Measurements from ENCODE around the gene PPP2R2C. TPM values are rescaled to one million over a fixed set of nuclear protein-coding genes. Genes with fewer than 3 reads are reported as not detected.

PPP2R2C gene
- total RNA-seq, 2 experiments from 2014 or later, result not detected

DNA sequence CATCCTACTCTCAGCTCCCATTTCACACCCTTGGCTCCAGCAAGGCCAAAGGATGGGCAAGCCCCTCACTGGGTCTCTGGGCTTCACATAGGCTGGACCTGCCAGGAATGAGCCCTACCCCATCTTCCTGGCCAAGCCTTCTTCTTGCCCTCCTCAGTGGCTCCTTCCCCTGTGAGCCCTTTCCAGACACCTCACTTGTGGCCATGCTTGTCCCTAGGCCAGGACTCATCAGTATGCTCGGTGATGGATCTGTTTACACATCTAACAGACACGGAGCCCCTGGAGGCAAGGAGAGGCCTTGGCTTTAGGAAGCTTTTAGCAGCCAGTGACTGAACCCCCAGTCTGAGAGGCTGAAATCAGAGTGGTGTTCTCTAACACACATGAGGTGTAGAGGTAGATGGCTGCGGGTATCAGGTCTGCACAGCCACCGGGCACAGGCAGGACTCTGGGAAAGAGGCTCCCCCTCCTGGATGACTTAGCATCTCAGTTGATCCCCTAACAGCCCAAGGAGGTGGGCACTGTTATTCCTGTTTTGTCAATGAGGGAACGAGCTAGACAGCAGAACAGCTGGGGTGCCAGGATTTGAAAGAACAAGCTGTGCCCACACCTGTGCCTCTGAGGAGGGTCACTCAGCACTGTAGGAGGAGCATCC is 44.8 kb downstream of the PPP2R2C start:
- CTCF ChIA-PET (ENCODE audit: unreplicated experiment), result interaction anchor here (0.6 kb wide), 1 partner anchor 13 kb away, joined by 3 read pairs; no protein-coding TSS in a partner anchor
- Histone ChIP-seq H3K9me2 (ENCODE audit: insufficient read depth, low read length) (no peaks in the 10 kb centered on the region), H3K4me2 (ENCODE audit: low read length) (no peak overlapping the region), H3K36me3 (ENCODE audit: insufficient read depth, low read length) (no peaks in the 10 kb centered on the region), H2AFZ (ENCODE audit: low read length) (no peak overlapping the region), H3K4me3 (ENCODE audit: low read depth, low read length, poor library complexity, severe bottlenecking) (no peak overlapping the region), H3K4me1 (ENCODE audit: insufficient read depth, low read length, poor library complexity, severe bottlenecking) (no peaks in the 10 kb centered on the region), H4K20me1 (ENCODE audit: insufficient read depth, low read length) (no peaks in the 10 kb centered on the region), H3K79me2 (ENCODE audit: insufficient read depth, low read depth, low read length) (no peaks in the 10 kb centered on the region), H3K27ac (ENCODE audit: low read depth, low read length, poor library complexity, severe bottlenecking) (no peak overlapping the region), H3K9me3 (ENCODE audit: low read length) (no peaks in the 10 kb centered on the region)
- no peak for DNase-seq (ENCODE audit: low spot score)
- BruUV-seq (replicated peaks), result no TSS peak
- no peak for TF ChIP-seq EZH2phosphoT487 (IDR thresholded peaks at IDR 0.05; ENCODE audit: borderline replicate concordance, low read depth, low read length)
- 0 out of 2 replicates have a peak, but pooled peaks have one; percentile 28 for TF ChIP-seq CTCF (conservative IDR thresholded peaks at IDR 0.05; ENCODE audit: low read length)
- POLR2A ChIA-PET, result no interaction called here
- intact Hi-C loops (cut with micrococcal nuclease; ENCODE audit: unreplicated experiment), result no loop called here

DNA sequence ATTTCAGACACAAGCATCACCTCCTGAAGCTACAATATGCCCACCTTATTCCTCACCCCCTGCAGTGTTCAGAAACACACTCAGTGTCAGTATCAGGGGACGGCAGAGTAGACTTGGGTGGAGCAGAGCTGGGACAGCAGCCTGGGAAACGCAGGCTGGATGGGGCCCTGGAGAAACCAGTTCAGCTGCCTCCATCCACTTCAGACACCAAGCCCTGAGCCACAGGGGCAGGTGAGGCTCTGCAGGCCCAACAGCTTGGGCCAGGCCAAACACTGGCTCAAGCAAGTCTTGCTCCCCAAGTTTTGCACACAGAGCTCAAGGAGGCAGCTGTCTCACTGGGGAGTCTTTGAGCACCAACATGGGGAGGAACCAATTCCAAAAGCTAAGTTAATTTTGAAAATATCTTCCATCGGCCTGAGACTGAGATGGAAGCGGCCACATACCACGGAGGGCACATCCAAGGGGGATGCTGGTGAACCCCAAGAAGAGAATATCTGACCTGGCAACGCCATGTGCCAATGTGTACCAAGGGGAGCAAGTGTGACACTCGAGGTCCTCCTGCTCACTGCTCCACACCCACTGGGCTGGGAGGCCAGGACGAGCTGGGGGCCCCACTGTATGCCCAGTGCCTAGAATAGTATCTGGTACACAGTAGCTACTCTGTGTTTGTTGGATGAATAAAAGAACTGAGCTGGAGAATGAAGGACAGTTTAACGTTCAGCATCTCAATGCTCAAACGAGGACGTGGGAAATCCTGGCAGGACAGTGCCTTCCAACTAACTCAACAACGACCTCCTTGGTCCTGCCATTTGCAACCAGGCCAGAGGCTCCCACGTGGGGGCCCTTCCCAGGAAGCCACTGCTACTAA is 45.6 kb downstream of the PPP2R2C start:
- no peak overlapping the region for H2AFZ ChIP-seq (ENCODE audit: low read length)
- ChIA-PET CTCF (ENCODE audit: unreplicated experiment) (no interaction called here), POLR2A (no interaction called here)
- H3K9me3 ChIP-seq (ENCODE audit: low read length), result no peaks in the 10 kb centered on the region
- H3K27ac ChIP-seq (ENCODE audit: low read depth, low read length, poor library complexity, severe bottlenecking), result no peak overlapping the region
- H3K4me1 ChIP-seq (ENCODE audit: insufficient read depth, low read length, poor library complexity, severe bottlenecking), result no peaks in the 10 kb centered on the region
- no peak for TF ChIP-seq EZH2phosphoT487 (IDR thresholded peaks at IDR 0.05; ENCODE audit: borderline replicate concordance, low read depth, low read length)
- no peak for TF ChIP-seq CTCF (conservative IDR thresholded peaks at IDR 0.05; ENCODE audit: low read length)
- no peaks in the 10 kb centered on the region for H3K79me2 ChIP-seq (ENCODE audit: insufficient read depth, low read depth, low read length)
- intact Hi-C loops (cut with micrococcal nuclease; ENCODE audit: unreplicated experiment), result no loop called here
- H4K20me1 ChIP-seq (ENCODE audit: insufficient read depth, low read length), result no peaks in the 10 kb centered on the region
- BruUV-seq (replicated peaks), result no TSS peak
- H3K4me3 ChIP-seq (ENCODE audit: low read depth, low read length, poor library complexity, severe bottlenecking), result no peak overlapping the region
- no peaks in the 10 kb centered on the region for H3K9me2 ChIP-seq (ENCODE audit: insufficient read depth, low read length)
- DNase-seq (ENCODE audit: low spot score), result no peak
- H3K36me3 ChIP-seq (ENCODE audit: insufficient read depth, low read length), result no peaks in the 10 kb centered on the region
- H3K4me2 ChIP-seq (ENCODE audit: low read length), result no peak overlapping the region

- Histone ChIP-seq H3K9me2 (ENCODE audit: insufficient read depth, low read length) (no peaks in the 10 kb centered on the region), H3K4me3 (ENCODE audit: low read depth, low read length, poor library complexity, severe bottlenecking) (no peak overlapping the region), H3K4me1 (ENCODE audit: insufficient read depth, low read length, poor library complexity, severe bottlenecking) (no peaks in the 10 kb centered on the region), H4K20me1 (ENCODE audit: insufficient read depth, low read length) (no peaks in the 10 kb centered on the region), H3K9me3 (ENCODE audit: low read length) (no peaks in the 10 kb centered on the region), H3K4me2 (ENCODE audit: low read length) (no peak overlapping the region), H3K27ac (ENCODE audit: low read depth, low read length, poor library complexity, severe bottlenecking) (no peak overlapping the region), H2AFZ (ENCODE audit: low read length) (no peak overlapping the region), H3K79me2 (ENCODE audit: insufficient read depth, low read depth, low read length) (no peaks in the 10 kb centered on the region), H3K36me3 (ENCODE audit: insufficient read depth, low read length) (no peaks in the 10 kb centered on the region)
- ChIA-PET CTCF (ENCODE audit: unreplicated experiment) (no interaction called here), POLR2A (no interaction called here)
- BruUV-seq (replicated peaks), result no TSS peak
- intact Hi-C loops (cut with micrococcal nuclease; ENCODE audit: unreplicated experiment), result no loop called here
- DNase-seq (ENCODE audit: low spot score), result no peak
- no peak for TF ChIP-seq CTCF (conservative IDR thresholded peaks at IDR 0.05; ENCODE audit: low read length)
- TF ChIP-seq EZH2phosphoT487 (IDR thresholded peaks at IDR 0.05; ENCODE audit: borderline replicate concordance, low read depth, low read length), result no peak
These were observed 46.5 kb downstream of the PPP2R2C start for GRCh38 chr4:6425911-6426310.

All from OCI-LY7 (cell line).